ENCODE data around the gene HSP90AA1. TPM values are rescaled to one million over a fixed set of nuclear protein-coding genes. Genes with fewer than 3 reads are reported as not detected.

The HSP90AA1 gene
- total RNA-seq, 1 experiment from 2014 or later: 671 TPM

DNA sequence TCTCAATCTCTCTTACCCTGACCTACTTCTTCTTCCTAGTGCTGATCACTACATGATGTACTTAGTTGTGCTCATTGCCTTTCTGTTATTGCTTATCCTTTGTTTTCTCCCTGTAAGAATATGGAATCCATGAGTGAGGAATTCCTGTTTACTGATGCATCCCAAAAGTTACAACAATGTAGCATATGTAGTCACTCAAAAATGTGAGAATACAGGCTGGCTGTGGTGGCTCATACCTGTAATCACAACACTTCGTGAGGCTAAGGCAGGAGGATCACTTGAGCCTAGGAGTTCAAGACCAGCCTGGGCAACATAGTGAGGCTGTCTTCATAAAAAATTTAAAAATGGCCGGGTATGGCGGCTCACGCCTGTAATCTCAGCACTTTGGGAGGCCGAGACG is 44.9 kb upstream of the HSP90AA1 start:
- ATAC-seq (no peak), DNase-seq (no peak)
- no peak overlapping the region for H3K4me2 ChIP-seq (ENCODE audit: low read length)
- H3K4me3 ChIP-seq (ENCODE audit: low read length): no peak overlapping the region
- H3K27me3 ChIP-seq (ENCODE audit: low read length): no peaks in the 10 kb centered on the region
- H3K27ac ChIP-seq (ENCODE audit: low read length): no peak overlapping the region
- H3K79me2 ChIP-seq (ENCODE audit: low read length): 0 out of 2 replicates have a peak, but pooled peaks cover 3% of the 10 kb centered on the region
- peaks cover 5% of the 10 kb centered on the region for H3K4me1 ChIP-seq (ENCODE audit: insufficient read depth, low read length)
- no peaks in the 10 kb centered on the region for H3F3A ChIP-seq (ENCODE audit: low read length, unreplicated experiment)
- no peak overlapping the region for H2AFZ ChIP-seq (ENCODE audit: low read length)
- POLR2A ChIA-PET (ENCODE audit: unreplicated experiment): no interaction called here
- no peaks in the 10 kb centered on the region for H3K9me3 ChIP-seq (ENCODE audit: low read length)
- no peak overlapping the region for H3K9ac ChIP-seq (ENCODE audit: low read length)
- no peaks in the 10 kb centered on the region for H4K20me1 ChIP-seq (ENCODE audit: low read length)
- H3K9me2 ChIP-seq (replicated peaks; ENCODE audit: low read length): no peaks in the 10 kb centered on the region
- intact Hi-C loops (cut with micrococcal nuclease): no loop called here
- TF ChIP-seq, protein P1, sequence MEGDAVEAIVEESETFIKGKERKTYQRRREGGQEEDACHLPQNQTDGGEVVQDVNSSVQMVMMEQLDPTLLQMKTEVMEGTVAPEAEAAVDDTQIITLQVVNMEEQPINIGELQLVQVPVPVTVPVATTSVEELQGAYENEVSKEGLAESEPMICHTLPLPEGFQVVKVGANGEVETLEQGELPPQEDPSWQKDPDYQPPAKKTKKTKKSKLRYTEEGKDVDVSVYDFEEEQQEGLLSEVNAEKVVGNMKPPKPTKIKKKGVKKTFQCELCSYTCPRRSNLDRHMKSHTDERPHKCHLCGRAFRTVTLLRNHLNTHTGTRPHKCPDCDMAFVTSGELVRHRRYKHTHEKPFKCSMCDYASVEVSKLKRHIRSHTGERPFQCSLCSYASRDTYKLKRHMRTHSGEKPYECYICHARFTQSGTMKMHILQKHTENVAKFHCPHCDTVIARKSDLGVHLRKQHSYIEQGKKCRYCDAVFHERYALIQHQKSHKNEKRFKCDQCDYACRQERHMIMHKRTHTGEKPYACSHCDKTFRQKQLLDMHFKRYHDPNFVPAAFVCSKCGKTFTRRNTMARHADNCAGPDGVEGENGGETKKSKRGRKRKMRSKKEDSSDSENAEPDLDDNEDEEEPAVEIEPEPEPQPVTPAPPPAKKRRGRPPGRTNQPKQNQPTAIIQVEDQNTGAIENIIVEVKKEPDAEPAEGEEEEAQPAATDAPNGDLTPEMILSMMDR (conservative IDR thresholded peaks at IDR 0.05; ENCODE audit: low read depth, low read length): no peak
- TF ChIP-seq EZH2 (IDR thresholded peaks at IDR 0.05; ENCODE audit: low read length, unreplicated experiment) (no peak), EZH2phosphoT487 (IDR thresholded peaks at IDR 0.05; ENCODE audit: borderline replicate concordance, low read length) (no peak)
- no TSS peak for BruUV-seq (replicated peaks)
- H3K36me3 ChIP-seq (ENCODE audit: low read depth, low read length): 0 out of 2 replicates have a peak, but pooled peaks cover 3% of the 10 kb centered on the region
- CTCF ChIA-PET: no interaction called here

DNA sequence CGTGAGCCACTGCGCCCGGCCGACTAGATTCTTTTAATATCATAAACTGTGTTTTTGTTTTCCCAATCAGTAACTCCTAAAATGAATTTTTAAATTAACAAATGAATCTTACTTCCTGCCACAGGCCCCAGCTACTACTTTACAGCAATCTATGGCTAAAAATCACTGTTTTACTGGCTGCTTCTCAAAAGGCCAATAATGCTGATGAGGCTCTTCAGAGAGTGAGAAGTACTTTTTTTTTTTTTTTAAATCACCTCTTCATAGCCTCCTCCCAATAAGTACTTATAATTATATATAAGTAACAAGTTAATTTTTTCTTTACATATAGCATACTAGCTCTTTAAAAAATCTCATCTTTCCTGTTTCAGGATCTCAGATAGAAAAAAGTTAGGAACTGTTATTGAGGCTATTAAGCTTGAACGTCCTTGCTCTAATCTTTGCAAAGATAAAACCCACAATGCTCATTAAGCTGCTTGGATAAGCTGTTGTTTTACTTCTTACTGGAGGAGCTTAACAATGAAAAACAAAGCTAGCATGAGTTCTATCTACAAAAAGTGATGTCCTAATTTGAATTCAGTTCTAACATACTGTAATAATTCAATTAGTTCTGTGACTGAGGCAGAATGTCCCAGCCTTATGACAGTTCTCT is 40.1 kb upstream of the HSP90AA1 start:
- intact Hi-C loops (cut with micrococcal nuclease): no loop called here
- no peaks in the 10 kb centered on the region for H3K9me3 ChIP-seq (ENCODE audit: low read length)
- H3K36me3 ChIP-seq (ENCODE audit: low read depth, low read length): 0 out of 2 replicates have a peak, but pooled peaks cover 3% of the 10 kb centered on the region
- no peak overlapping the region; the same call in 1 of the 2 replicates for H3K4me2 ChIP-seq (ENCODE audit: low read length)
- no TSS peak for BruUV-seq (replicated peaks)
- H3K4me1 ChIP-seq (ENCODE audit: insufficient read depth, low read length): peaks cover 34% of the 10 kb centered on the region
- no peak for ATAC-seq
- peaks cover 6% of the 10 kb centered on the region for H3F3A ChIP-seq (ENCODE audit: low read length, unreplicated experiment)
- CTCF ChIA-PET: no interaction called here
- POLR2A ChIA-PET (ENCODE audit: unreplicated experiment): no interaction called here
- no peak for TF ChIP-seq EZH2 (IDR thresholded peaks at IDR 0.05; ENCODE audit: low read length, unreplicated experiment)
- TF ChIP-seq EZH2phosphoT487 (IDR thresholded peaks at IDR 0.05; ENCODE audit: borderline replicate concordance, low read length): no peak
- TF ChIP-seq, protein P1 (conservative IDR thresholded peaks at IDR 0.05; ENCODE audit: low read depth, low read length): no peak
- peak overlapping the region; percentile 91; the same call in 1 of the 2 replicates for H3K27ac ChIP-seq (ENCODE audit: low read length)
- DNase-seq: no peak
- H3K4me3 ChIP-seq (ENCODE audit: low read length): no peak overlapping the region
- no peaks in the 10 kb centered on the region for H3K27me3 ChIP-seq (ENCODE audit: low read length)
- H4K20me1 ChIP-seq (ENCODE audit: low read length): no peaks in the 10 kb centered on the region
- H2AFZ ChIP-seq (ENCODE audit: low read length): no peak overlapping the region
- H3K79me2 ChIP-seq (ENCODE audit: low read length): 0 out of 2 replicates have a peak, but pooled peaks cover 5% of the 10 kb centered on the region
- H3K9ac ChIP-seq (ENCODE audit: low read length): no peak overlapping the region
- H3K9me2 ChIP-seq (replicated peaks; ENCODE audit: low read length): no peaks in the 10 kb centered on the region

DNA sequence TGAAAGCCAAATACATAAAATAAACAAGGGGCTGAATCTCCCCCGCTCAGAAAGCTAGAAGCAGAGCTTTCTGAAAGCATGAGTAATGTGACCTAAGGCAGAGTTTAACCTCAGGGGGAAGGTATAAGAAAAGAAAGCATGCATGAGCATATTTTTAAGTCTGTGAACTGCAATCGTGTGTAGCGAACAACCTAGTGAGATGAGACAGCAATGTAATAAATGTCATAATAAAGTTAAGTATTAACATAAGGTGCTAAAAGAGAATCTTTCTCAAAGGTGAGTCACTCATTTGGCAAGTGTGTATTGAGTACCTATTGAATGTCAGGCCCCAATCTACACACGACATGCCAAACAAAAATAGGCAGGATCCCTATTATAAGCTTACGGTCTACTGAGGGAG is 38.7 kb upstream of the HSP90AA1 start:
- peak overlapping the region; percentile 91 for H3K27ac ChIP-seq (ENCODE audit: low read length)
- DNase-seq (peak; percentile 89), ATAC-seq (peak; percentile 89)
- intact Hi-C loops (cut with micrococcal nuclease): no loop called here
- no peaks in the 10 kb centered on the region for H3K27me3 ChIP-seq (ENCODE audit: low read length)
- H4K20me1 ChIP-seq (ENCODE audit: low read length): no peaks in the 10 kb centered on the region
- peak overlapping the region; percentile 37; the same call in 1 of the 2 replicates for H2AFZ ChIP-seq (ENCODE audit: low read length)
- CTCF ChIA-PET: interaction anchor here (0.9 kb wide), 1 partner anchor 89 kb away, joined by 4 read pairs; no protein-coding TSS in a partner anchor
- peaks cover 6% of the 10 kb centered on the region for H3F3A ChIP-seq (ENCODE audit: low read length, unreplicated experiment)
- H3K36me3 ChIP-seq (ENCODE audit: low read depth, low read length): no peaks in the 10 kb centered on the region
- H3K4me1 ChIP-seq (ENCODE audit: insufficient read depth, low read length): peaks cover 34% of the 10 kb centered on the region
- H3K4me2 ChIP-seq (ENCODE audit: low read length): peak overlapping the region; percentile 81
- no peaks in the 10 kb centered on the region for H3K9me3 ChIP-seq (ENCODE audit: low read length)
- POLR2A ChIA-PET (ENCODE audit: unreplicated experiment): interaction anchor here (0.5 to 0.7 kb wide), 3 partner anchors 18 to 39 kb away, joined by 3 to 22 read pairs (median 4); no protein-coding TSS in a partner anchor
- H3K4me3 ChIP-seq (ENCODE audit: low read length): peak overlapping the region; percentile 49
- H3K9ac ChIP-seq (ENCODE audit: low read length): peak overlapping the region; percentile 64
- H3K9me2 ChIP-seq (replicated peaks; ENCODE audit: low read length): no peaks in the 10 kb centered on the region
- 0 out of 2 replicates have a peak, but pooled peaks cover 5% of the 10 kb centered on the region for H3K79me2 ChIP-seq (ENCODE audit: low read length)
- TF ChIP-seq, protein P1 (conservative IDR thresholded peaks at IDR 0.05; ENCODE audit: low read depth, low read length): no peak
- TF ChIP-seq EZH2 (IDR thresholded peaks at IDR 0.05; ENCODE audit: low read length, unreplicated experiment) (no peak), EZH2phosphoT487 (IDR thresholded peaks at IDR 0.05; ENCODE audit: borderline replicate concordance, low read length) (no peak)
- no TSS peak for BruUV-seq (replicated peaks)
